Activated naive CD4-positive, alpha-beta T cell treated with anti-CD3 and anti-CD28 coated beads, Interleukin-2, amount 10 ng/mL, durations not matched to agents 7 days and 5 days (primary cell): Measurements from ENCODE around the gene OR7D2.
"Not testable (repeated sequence)": the region's sequence is repeated elsewhere in the genome, so short reads cannot be mapped to it uniquely, and the experiment has no call there.

ENCODE experiments used
- CTCF ChIA-PET: fragments of 350-600 bp; sonication (Branson Sonifier 250); formaldehyde crosslinking; loops from one replicate; lab custom pipeline; 2021; ENCODE audit warnings: antibody characterized with exemption; lab: Charles Lee
- DNase-seq: peaks from one replicate; pipeline ENCODE4 v3.0.0-alpha.2; 2020
- H3K27ac Mint-ChIP-seq: one replicate; pipeline ENCODE4 v1.8.0; 2021; ENCODE audit warnings: mild to moderate bottlenecking, moderate library complexity, mixed read lengths
- H3K27me3 Mint-ChIP-seq: one replicate; pipeline ENCODE4 v1.8.0; 2021; ENCODE audit warnings: mild to moderate bottlenecking, mixed read lengths
- H3K36me3 Mint-ChIP-seq: one replicate; pipeline ENCODE4 v1.8.0; 2021; ENCODE audit warnings: mixed read lengths
- H3K4me1 Mint-ChIP-seq: one replicate; pipeline ENCODE4 v1.8.0; 2021; ENCODE audit warnings: mixed read lengths
- H3K4me3 Mint-ChIP-seq: one replicate; pipeline ENCODE4 v1.8.0; 2021; ENCODE audit warnings: mild to moderate bottlenecking, moderate library complexity, mixed read lengths
- H3K9me3 Mint-ChIP-seq: one replicate; pipeline ENCODE4 v1.8.0; 2021; ENCODE audit warnings: mixed read lengths

OR7D2 gene

GRCh38 chr19:9165261-9165660 lies 13.5 kb upstream of the OR7D2 start:
- Mint-ChIP-seq H3K4me3 (no peak overlapping the region), H3K9me3 (peaks cover 61% of the 10 kb centered on the region), H3K27me3 (no peaks in the 10 kb centered on the region), H3K4me1 (no peaks in the 10 kb centered on the region), H3K36me3 (peaks cover 76% of the 10 kb centered on the region), H3K27ac (no peak overlapping the region)
- DNase-seq = no peak
- CTCF ChIA-PET = no interaction called here

DNA sequence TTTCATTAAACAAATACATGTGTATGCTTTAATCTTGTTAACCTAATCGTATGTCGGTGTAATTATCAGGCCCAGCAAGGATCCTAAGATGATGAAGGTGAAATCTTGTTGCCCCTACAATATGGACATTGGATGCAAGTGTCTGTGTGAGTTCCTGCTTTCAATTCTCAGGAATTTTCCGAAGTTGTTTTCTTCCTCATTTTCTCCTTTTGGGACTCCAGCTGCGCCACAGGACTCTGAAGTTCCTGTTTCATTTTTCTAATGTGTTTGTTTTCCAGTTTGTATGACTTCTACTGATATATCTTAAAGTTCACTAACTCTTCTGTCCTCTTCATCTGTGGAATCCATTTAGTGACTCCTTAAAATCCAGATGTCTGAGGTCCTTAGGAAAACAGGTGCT lies 11.9 kb upstream of the OR7D2 start:
- Mint-ChIP-seq H3K4me3 (no peak overlapping the region), H3K27ac (no peak overlapping the region), H3K27me3 (no peaks in the 10 kb centered on the region), H3K9me3 (peaks cover 49% of the 10 kb centered on the region), H3K36me3 (peaks cover 61% of the 10 kb centered on the region), H3K4me1 (no peaks in the 10 kb centered on the region)
- CTCF ChIA-PET = no interaction called here
- no peak for DNase-seq

DNA sequence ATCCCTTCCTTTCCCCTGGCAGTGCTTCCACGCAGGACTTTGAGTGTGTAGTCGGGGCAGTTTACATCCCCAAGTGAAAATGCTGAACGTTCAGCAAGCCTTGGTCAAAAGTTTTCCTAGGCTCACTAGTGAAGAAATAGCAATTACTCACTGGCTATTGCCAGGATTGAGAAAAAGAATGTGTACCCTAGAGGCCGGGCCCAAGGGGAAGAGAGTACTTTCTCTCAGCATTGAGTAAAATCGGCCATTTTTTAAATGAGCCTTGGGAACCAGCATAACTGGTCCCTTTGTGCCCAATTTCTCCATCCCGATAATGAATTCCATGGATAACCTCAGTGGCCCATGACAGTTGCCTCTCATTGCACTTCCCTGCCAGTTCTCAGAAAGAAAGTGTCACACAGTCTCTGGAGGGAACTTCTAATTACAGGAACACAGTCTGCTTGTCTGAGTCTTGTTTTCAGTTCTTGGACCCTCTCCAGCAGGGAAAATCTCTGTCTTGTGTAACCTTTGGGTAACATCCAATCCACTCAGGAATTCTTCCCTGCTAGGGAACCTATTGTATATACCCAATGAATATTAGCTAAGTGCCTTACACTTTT lies 7.3 kb upstream of the OR7D2 start:
- H3K9me3 Mint-ChIP-seq = peaks cover 32% of the 10 kb centered on the region
- H3K27me3 Mint-ChIP-seq = no peaks in the 10 kb centered on the region
- peaks cover 19% of the 10 kb centered on the region for H3K36me3 Mint-ChIP-seq
- DNase-seq = no peak
- no peak overlapping the region for H3K27ac Mint-ChIP-seq
- CTCF ChIA-PET = no interaction called here
- H3K4me3 Mint-ChIP-seq = no peak overlapping the region
- H3K4me1 Mint-ChIP-seq = no peaks in the 10 kb centered on the region

DNA sequence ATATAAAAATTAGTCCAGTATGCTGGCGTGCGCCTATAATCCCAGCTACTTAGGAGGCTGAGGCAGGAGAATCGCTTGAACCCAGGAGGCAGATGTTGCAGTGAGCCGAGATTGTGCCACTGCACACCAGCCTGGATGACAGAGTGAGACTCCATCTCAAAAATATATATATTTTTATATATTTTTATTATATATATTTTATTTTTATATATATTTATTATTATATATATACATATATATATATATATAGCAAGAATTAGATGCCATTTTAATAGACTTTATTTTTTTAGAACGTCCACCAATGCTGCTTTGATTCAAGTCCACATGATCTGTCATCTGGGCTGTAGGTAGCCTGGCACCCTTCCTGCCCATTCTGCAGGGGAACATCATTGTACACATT lies 3.5 kb upstream of the OR7D2 start:
- Mint-ChIP-seq H3K36me3 (no peaks in the 10 kb centered on the region), H3K27ac (no peak overlapping the region), H3K9me3 (peaks cover 23% of the 10 kb centered on the region), H3K4me1 (no peaks in the 10 kb centered on the region), H3K4me3 (no peak overlapping the region), H3K27me3 (no peaks in the 10 kb centered on the region)
- no peak for DNase-seq
- CTCF ChIA-PET = no interaction called here

DNA sequence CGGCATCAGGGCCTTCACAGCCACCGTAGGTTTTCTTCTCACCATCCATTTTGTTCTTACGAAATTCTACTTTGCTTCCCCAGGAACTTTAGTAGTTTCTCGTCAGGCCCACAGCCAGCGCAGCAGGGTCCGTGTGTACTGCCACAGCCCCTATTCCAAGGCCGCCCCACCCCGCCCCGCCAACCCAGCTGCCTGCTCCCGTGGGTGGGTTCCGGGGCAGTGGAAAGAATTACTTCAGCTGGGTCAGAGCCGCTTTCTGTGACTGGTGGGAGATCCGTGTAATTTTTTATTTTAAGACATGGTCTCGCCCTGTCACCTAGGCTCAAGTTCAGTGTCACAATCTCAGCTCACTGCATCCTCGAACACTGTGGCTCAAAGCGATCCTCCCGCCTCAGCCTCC lies 4.2 kb downstream of the OR7D2 start:
- Mint-ChIP-seq H3K27ac (no peak overlapping the region), H3K27me3 (no peaks in the 10 kb centered on the region), H3K4me1 (no peaks in the 10 kb centered on the region), H3K36me3 (no peaks in the 10 kb centered on the region), H3K9me3 (peaks cover 19% of the 10 kb centered on the region), H3K4me3 (no peak overlapping the region)
- CTCF ChIA-PET = no interaction called here
- no peak for DNase-seq

DNA sequence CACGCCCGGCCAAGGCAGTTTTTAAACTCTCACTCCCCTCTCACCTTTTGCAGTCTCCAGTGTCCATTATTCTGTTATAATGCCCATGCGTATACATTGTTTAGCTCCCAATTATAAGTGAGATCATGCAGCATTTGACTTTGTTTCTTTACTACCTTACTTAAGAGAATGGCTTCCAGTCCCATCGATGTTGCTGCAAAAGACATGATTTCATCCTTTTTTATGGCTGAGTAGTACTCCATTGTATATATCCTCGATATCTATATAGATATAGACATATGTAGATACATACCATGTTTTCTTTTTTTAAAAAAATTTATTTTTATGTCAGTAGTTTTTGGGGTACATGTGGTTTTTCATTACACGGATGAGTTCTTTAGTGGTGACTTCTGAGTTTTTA lies 8.4 kb downstream of the OR7D2 start:
- H3K4me1 Mint-ChIP-seq = no peaks in the 10 kb centered on the region
- peaks cover 28% of the 10 kb centered on the region for H3K9me3 Mint-ChIP-seq
- H3K4me3 Mint-ChIP-seq = no peak overlapping the region
- H3K36me3 Mint-ChIP-seq = no peaks in the 10 kb centered on the region
- CTCF ChIA-PET = no interaction called here
- H3K27me3 Mint-ChIP-seq = no peaks in the 10 kb centered on the region
- no peak for DNase-seq
- no peak overlapping the region for H3K27ac Mint-ChIP-seq

DNA sequence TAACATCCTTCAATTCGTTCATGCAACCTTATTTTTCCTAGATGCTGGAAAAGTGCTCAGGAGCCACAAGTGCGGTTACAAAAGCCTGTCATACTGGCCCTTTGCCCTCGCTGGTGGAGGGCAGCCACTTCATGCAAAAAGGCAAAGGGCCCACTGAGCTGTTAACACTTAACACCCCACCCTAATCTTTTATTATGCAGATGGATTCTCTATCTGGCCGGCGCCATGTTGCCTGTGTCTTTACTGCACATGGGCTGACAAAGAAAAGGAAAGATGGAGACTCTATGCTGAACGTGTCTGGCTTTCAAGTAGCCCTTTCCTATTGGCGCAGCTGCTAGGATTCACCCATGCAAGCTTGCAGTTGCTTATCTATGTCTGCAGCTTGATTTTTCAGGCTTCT lies 10.8 kb downstream of the OR7D2 start:
- Mint-ChIP-seq H3K27me3 (no peaks in the 10 kb centered on the region), H3K36me3 (no peaks in the 10 kb centered on the region), H3K9me3 (peaks cover 27% of the 10 kb centered on the region), H3K4me1 (no peaks in the 10 kb centered on the region), H3K27ac (no peak overlapping the region), H3K4me3 (no peak overlapping the region)
- CTCF ChIA-PET = no interaction called here
- DNase-seq = no peak

DNA sequence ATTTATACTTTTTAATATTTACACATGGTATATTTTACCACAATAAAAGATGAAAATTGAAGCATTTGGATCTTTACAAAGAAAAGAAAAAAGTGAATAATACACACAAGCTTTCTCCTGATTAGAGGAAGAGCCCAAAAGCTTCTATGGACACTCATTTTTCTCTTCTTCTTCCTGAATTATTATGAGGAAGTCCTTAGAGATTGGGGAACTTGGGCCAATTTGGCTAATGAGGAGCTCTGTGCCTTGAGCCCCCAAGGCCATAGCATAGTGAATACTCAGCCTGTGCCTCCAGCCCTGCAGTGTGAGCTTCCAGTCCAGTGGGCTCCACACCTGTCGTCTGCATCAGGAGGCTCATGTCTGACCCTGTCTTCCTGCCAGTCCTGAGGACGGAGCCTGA lies 19.3 kb downstream of the OR7D2 start:
- CTCF ChIA-PET, H3K4me1 Mint-ChIP-seq, H3K27me3 Mint-ChIP-seq, H3K4me3 Mint-ChIP-seq, DNase-seq, H3K36me3 Mint-ChIP-seq, H3K9me3 Mint-ChIP-seq, H3K27ac Mint-ChIP-seq: not testable (repeated sequence)

- Mint-ChIP-seq H3K27me3 (no peaks in the 10 kb centered on the region), H3K9me3 (no peaks in the 10 kb centered on the region), H3K4me1 (peaks cover 2% of the 10 kb centered on the region), H3K36me3 (no peaks in the 10 kb centered on the region), H3K27ac (no peak overlapping the region), H3K4me3 (no peak overlapping the region)
- peak; percentile 73 for DNase-seq
- CTCF ChIA-PET = interaction anchor here (0.6 to 2.1 kb wide), 3 partner anchors 13 to 593 kb away, joined by 3 to 9 read pairs (median 7); no protein-coding TSS in a partner anchor
Observed at GRCh38 chr19:9205501-9206113, 26.8 kb downstream of the OR7D2 start.

GRCh38 chr19:9219489-9219888 lies 40.7 kb downstream of the OR7D2 start, which contains the start of gene OR7D4:
OR7D4 (minus strand) TSS chr19:9219589; CDS start chr19:9214837, 4,752 bp downstream.
- Mint-ChIP-seq H3K27ac (no peak within 1 kb of the TSS), H3K4me3 (no peak within 1 kb of the TSS), H3K36me3 (no peaks in the 10 kb centered on the region), H3K9me3 (peaks cover 16% of the 10 kb centered on the region), H3K4me1 (no peaks in the 10 kb centered on the region), H3K27me3 (no peaks in the 10 kb centered on the region)
- CTCF ChIA-PET = no interaction called here
- DNase-seq = no peak
